GM19328 (cell line): ENCODE data around the gene SDF4.

ENCODE experiments used
- ATAC-seq: cut with Tn5 transposase; IDR thresholded peaks from one replicate; pipeline ENCODE4 v1.9.1; 2021; ENCODE audit warnings: mild to moderate bottlenecking, moderate library complexity; ENCODE audit not compliant: unreplicated experiment

SDF4 gene

DNA sequence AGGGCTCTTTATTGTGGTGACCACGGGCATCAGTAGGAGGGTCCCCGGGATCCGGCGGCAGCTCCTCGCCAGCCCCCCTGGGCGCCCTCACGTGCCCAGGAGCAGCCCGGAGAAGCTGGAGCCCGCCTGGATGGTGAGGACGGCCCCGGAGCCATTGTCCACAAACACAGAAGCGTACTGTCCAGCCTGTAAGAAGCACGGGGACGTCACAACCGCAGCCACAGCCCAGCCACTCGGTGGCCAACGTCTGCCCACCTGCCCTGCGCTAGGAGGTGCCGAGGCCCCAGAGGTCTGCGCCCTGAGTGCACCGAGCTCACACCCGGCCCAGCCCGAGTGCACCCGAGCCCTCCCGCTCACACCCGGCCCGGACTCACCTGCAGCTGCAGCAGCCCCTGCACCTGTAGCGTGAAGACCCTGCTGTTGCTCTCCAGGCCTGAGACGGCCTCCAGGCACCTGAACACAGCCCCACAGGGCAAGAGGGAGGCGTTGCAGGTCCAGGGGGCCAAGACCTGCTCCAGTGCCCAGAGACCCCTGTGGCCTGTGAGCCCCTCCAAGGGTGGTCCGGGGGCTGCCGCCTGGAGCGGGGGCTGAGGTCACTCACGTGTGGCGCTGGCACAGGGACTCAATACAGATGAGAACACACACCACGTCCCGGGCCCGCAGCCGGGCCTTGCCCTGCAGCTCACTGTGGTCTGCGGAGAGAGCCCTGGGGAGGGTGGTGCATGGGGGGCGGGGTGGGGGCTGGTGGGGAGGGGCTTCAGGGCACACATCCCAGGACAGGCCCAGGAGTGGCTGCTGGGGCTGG, 10.9 kb upstream of the SDF4 start:
- no peak for ATAC-seq

DNA sequence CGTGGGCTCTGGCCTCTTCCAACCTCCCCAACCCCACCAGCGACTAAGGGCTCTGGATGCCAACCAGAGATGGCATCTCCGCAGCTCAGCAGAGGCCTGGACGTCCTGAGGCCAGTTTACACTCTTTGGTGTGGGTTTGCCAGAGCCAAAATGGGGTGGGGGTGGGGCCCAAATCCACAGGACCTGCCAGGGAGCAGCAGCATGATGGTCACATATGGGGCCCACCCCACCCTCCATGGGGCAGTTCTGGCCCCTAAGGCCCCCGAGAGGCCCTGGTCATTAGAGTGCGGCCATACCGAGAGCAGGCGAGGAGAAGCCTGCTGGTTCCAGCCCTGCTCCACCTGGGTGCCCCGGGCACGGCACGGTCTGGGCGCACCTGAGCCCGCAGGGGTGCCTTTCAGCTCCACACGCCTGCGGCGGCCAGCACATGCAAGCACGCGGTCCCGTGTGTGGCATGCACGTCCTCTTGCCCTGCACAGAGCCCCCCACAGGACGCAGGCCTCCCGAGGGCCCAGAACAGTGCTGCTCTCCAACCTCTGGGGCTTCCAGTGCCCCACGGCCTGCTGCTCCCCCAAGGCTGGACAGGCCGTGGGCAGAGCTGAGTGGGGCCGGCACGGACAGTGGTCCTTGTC, 9.9 kb upstream of the SDF4 start:
- ATAC-seq = no peak

DNA sequence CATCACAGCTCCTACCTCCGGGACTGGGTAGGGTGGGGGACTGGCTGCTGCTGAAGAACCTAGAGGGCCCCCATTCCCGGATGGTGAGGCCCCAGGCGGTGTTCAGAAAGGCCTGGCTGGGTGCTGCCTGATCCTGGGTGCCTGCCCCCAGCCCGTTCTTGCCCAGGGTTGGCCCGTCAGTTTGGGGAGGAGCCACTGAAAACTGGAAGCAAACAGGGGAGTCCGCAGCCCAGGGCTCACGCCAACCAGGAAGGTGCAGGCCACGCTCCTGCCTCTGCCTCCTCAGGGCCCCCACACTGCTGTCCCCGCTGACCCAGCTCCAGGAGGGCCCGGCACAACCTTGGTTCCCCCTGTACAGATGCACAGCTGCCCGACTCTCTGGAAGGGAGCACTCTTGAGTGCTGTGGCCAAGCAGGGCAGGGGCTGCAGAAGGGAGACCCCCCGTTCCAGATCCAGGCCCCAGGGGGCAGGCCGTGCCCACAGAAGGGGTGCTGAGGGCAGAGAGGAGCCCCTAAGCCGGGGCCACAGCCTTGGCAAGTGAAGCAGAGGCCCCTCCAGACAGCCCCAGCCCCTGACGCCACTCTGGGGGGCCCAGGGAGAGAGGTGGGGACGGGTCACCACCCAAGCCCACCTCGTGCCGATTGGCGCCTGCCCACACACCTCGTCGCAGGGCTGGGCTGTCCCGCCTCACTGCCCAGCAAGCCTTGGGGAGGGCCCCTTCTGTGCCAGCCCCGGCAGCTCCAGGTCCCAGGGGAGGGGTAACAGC, 9.2 kb upstream of the SDF4 start:
- ATAC-seq = no peak

DNA sequence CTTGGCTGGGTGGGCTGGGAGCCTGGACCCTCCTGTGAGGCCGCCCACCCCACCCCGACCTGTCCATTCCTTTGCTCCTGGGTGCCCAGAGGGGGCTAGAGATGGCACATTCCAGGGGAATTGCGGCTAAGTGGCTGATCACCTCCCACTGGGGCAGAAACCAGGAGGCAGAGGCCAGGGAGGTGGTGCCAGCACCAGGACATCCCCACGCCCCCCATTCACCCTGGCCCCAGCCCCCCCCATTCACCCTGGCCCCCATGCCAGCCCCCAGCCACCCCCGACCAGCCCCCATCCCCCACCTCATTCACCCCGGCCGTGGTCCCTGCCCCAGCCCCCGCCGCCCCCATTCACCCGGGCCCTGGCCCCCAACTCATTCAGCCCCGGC, 8.5 kb upstream of the SDF4 start:
- no peak for ATAC-seq

DNA sequence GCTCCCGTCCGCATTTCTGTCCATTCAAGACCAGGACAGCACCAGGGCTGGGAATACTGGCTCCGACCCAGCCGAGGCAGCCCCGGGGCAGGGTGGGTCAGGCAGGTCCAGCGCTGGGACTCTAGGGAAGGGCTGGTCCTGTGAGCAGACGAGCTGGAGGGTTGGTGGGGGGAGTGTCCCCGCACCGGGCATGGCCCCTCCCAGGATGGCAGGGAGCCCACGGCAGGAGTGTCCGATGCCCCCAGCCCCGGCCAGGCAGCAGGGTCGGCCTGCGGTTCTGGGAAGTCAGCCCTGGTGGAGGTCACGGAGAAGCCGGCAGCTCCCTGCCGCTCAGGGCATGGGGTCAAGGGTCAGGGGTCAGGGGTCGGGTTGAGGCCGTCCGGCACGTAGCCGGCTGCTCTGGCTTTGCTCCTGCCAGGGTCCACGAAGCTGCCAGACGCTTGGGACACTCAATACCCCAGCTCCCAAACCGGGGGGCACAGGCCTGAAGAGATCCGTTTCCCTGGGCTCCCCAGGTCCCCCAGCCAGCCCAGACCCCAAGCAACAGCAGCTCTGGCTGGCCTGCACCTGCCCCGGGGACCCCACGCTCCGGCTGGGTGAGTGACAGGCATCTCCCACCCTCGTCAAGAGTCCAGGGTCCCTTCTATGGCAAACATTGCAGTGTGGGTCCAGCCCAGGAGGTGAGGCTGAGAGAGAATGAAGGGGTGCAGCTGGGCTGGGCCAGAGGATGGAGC, 8.0 kb upstream of the SDF4 start:
- no peak for ATAC-seq

DNA sequence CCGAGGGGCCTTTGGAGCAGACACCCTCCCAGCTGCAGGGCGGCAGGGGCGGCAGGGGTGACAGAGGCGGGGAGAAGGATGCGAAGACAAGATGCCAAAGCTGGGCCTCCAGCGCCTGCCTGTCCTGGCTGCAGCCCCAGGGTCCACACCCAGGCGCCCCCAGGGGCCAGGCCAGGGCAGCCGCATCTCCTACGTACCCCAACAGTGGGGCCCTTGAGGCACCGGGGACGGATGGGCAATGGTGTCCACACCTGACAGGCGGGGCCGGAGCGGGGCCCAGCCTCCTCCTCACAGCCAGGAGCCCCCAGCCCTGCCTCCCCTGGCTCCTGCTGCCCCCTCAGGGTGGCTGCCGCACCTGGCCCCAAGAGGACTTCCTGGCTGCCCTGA, 7.4 kb upstream of the SDF4 start:
- ATAC-seq = no peak

DNA sequence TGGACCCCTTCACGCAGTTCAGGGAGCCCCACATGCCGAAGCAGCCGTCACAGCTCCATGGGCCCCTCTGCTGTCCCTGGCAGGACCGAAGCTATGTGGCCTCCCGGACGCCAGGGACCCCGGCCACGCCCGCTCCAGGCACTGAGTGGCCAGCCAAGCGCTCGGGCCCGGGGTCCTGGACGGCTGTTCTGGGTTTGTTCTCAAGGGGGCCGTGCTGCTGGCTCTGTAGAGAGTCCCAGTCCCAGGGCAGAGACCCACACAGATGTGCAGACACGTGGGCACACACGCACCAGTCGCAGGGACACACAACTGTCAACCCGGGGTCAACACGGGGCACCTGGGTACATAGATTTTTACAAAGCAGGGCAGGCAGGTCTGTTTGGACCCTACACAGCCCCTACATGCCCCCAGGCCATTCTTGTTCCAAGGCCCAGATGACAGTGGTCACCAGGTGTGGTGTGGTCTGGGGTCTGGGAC, 6.9 kb upstream of the SDF4 start:
- ATAC-seq = no peak

DNA sequence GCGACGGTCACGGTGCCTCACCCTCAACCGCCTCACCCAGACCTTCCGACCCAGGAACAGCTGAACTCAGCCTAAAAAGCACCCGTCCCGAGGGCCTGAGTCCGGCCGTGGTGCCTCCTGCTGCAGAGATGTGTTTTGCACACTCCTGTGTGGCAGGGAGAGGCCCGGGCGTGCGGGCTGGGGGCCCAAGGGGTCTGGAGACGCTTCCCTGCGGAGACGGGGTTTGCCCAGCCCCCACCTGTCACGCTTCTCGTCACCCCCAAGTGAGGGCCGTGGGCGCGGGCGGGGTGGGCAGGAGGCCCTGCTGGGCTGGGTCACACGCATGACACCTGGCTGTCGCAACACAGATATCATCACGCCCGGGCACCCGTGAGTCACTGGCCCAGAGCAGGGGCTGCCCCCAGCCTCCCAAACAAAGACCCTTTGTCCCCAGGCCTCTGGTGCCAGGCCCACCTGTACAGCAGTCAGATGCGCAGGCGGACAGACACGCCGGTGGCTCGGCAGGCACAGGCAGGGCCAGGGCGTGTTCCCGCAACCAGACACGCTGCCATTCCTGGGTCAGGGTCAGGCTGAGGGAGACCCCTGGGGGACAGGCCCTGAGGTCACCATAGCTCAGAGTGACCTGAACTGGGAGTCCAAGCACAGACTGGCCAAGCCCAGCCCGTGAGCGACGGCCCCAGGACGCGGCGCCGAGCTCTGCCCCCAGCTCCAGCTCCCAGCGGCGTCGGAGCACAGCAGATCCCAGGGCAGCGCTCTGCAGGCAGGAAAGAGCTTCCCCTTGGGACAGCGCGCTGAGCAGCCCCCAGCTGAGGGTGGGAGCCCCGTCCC, 6.3 kb upstream of the SDF4 start:
- no peak for ATAC-seq

DNA sequence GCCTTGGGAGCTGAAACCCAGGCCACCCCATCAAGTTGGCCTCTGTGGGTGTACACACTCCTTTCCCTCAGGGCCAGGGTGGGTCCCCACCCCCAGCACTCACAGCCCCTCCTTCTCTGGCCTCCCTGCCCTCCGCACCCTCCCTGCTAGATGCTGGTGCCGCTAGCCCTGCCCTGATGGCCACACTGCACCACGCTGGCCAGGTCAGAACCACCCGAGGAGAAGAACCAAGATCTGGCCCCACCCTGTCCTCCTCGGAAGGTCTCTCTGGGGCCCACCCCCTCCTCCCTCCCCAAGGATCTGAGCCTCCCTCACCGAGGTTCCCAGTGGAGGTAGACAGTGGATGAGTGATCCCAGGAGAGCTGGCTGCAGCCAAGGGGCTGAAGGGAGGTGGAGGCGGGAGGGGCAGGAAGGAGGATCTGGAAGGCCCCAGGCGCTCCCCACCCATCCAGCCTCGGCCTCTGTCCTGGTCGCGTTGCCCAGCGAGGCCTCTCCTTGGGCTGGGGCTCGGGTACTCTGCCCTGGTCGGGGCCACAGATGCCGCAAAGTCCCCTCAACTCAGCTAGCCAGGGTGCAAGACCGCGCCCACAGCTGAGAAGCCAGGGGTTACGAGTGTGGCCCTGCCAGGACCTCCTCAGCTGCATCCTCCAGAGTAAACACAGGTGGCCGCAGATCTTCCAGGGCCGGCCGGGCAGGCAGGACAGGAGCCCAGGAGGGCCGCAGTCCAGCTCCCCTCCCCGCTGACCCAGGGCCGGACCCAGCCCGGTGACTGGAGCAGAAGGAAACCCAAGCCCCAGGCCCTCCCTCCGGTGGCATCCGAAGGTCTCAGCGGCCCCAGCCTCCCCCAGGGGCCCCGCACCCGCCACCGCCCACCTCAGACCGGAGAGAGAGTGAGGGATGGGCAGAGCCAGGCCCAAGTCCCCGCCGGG, 5.4 kb upstream of the SDF4 start:
- ATAC-seq = no peak

DNA sequence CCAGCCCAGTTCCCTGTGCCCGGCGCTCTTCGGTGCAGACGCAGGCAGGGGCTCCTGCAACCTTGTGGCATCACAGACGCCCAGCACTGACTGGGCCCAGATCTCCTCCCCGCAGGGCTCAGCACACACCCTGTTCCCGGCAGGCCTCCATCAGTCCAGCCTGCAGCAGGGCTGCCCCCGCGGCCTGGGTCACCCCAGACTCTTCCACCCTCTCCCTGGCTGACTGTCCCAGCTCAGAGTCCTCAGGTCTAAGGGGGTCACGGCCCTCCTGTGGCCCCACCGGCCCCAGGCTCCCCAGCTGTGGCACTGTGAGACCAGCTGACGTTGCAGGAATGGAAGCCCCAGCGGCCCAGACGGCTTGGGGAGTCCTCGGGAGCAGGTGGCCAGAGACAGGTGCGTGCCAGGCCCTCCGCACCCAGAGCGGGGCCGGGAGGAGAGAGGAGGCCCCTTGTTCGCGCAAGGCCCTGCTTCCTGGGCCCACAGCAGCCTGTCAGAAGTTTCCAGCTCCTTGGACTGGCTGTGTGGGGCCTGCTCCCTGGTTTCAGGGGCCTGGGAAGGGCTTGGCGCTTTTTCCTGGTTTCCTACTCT, 4.5 kb upstream of the SDF4 start:
- ATAC-seq = no peak

DNA sequence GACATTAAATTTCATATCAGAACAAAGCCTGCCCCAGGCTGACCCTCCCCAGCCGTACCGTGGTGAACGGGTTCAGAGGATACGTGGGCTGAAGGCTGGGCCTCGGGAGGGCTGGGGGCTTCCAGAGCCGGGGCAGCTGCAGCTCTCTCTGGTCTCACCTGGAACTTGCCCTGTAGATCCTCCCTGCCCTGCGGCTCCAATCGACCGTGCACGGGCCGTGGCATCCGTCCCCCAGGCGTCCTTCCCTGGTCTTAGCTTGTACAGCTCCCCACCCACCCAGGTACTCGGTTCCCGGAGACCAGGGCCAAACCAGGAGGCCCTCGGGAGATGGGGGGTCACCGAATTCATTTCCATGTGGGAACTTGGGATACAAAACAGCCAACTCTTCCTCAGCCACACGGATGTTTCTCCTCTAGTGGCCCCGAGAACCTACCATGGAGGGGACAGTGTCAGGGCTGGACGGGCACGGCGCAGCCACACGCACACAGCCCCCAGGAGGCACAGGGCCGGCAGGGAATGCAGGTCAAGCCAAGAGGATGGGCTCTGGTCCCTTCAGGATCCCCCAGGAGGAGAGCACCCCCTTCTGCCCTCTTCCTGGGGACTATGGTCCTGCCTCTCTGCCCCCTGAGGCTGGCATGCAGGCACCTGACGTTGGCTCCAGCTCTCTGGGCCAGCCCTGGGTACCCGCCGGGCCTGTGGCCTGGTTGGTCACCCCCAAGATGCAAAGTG, 3.4 kb upstream of the SDF4 start:
- no peak for ATAC-seq

DNA sequence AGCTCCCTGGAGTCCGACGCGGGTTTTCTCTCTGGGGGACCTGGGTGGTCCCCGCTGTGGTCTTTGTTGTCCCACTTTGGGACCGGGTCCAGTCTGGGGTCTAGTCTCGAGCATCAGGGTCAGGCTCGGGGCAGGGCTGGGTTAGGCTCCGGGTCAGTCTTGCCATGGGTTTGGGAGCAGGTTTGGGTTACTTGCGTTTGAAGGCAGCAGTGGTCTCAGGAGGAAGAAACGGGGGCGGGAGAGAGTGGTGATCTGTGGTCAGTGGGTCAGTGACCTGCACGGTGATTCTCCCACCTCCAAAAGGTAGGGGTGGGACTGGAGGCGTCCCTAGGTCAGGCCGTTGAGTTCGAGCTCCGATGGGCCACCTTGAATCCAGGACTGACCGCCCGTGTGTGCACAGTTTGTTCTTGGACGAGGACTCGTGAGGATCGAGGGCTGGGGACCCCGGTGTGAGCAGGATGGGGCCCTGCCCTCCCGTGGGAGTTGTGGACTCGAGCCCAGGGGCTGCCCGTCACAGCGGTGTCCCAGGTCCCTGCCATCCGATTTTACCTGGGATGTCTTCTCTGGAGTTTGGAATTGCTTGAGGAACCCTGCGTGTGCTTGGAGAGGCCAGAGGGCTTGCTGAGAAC, 2.5 kb upstream of the SDF4 start:
- ATAC-seq = no peak

DNA sequence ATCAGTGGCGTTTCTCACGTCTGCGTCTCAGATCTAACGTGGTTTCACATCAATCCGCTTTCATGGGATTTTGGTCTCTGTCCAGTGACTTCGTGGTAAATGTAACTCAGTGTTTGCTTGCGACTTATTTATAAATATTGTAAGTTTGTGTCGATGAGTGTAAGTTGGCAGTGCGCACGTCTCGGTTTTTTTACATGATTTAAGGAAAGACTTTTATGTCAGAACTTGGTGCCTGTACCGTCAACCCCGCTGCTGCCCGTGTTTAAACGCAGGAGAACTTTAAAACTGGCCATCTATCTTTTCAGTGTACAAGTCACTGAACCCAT, 1.7 kb upstream of the SDF4 start:
- ATAC-seq = no peak

DNA sequence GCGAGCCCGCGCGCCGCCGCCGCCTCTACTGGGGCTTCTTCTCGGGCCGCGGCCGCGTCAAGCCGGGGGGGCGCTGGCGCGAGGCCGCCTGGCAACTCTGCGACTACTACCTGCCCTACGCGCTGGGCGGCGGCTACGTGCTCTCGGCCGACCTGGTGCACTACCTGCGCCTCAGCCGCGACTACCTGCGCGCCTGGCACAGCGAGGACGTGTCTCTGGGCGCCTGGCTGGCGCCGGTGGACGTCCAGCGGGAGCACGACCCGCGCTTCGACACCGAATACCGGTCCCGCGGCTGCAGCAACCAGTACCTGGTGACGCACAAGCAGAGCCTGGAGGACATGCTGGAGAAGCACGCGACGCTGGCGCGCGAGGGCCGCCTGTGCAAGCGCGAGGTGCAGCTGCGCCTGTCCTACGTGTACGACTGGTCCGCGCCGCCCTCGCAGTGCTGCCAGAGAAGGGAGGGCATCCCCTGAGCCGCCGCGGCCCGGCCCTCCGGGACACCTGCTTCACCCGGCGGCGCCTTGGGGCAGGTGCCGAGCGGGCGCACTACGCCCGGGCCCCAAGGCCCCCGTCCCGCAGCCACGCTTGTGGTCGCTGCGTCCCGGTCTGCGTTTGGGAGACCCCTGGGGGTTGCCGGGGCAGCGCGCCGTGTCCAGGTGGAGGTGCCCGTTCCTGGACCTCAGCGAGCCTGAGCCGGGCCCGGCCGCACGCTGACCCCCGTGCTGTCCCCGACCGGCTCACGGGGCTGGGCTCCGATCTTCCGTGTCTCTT, 1.2 kb upstream of the SDF4 start:
- ATAC-seq = no peak

DNA sequence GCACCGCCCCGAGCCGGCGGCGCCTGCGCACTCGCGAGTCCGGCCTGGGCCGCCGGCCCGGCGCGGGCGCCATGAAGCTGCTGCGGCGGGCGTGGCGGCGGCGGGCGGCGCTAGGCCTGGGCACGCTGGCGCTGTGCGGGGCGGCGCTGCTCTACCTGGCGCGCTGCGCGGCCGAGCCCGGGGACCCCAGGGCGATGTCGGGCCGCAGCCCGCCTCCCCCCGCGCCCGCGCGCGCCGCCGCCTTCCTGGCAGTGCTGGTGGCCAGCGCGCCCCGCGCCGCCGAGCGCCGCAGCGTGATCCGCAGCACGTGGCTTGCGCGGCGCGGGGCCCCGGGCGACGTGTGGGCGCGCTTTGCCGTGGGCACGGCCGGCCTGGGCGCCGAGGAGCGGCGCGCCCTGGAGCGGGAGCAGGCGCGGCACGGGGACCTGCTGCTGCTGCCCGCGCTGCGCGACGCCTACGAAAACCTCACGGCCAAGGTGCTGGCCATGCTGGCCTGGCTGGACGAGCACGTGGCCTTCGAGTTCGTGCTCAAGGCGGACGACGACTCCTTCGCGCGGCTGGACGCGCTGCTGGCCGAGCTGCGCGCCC, 501 bp upstream of the SDF4 start, which contains the start of gene B3GALT6:
B3GALT6 (plus strand) TSS at position 30 of the 588 bp plus-strand sequence; CDS start at position 72, 42 bp downstream.
- ATAC-seq = no peak

DNA sequence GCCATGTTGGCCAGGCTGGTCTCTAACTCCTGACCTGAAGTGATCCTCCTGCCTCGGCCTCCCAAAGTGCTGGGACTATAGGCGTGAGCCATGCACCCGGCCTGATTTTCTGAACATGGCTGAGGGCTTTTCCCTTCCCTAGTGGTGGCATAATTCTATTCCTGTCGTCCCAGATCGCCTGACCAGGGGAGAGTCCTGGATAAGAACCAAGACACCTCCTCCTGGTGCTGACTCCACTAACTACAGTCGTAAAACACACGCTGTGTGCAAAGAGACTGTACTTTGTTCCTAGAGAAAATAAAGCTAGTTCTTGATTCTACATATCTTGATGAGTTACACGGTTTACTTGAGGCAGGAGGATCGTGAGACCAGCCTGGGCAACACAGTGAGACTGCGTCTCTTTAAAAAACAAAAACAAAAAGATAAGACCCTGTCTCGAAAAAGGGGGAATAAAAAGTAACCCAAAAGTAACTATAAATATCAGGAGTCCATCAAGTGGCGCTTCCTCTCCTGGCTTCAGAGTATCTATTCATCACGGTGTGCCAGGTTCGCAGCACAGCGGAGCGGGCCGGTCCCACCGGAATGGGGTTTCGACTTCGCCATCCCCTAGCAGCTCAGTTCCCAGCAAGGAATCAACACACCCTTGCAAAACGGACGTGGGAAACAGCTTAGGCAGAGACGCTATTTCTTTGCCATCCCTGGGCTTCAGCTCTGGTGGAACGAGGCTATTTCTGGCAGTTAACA, 973 bp downstream of the SDF4 start:
- ATAC-seq = no peak
